Embryonic facial prominence (tissue), 1 donor: ENCODE data around the gene VSIG1.

ENCODE experiments used
- DNase-seq: peaks from one replicate; pipeline ENCODE4 v3.0.0-alpha.2; 2016; ENCODE audit errors: extremely low spot score

Gene VSIG1

DNA sequence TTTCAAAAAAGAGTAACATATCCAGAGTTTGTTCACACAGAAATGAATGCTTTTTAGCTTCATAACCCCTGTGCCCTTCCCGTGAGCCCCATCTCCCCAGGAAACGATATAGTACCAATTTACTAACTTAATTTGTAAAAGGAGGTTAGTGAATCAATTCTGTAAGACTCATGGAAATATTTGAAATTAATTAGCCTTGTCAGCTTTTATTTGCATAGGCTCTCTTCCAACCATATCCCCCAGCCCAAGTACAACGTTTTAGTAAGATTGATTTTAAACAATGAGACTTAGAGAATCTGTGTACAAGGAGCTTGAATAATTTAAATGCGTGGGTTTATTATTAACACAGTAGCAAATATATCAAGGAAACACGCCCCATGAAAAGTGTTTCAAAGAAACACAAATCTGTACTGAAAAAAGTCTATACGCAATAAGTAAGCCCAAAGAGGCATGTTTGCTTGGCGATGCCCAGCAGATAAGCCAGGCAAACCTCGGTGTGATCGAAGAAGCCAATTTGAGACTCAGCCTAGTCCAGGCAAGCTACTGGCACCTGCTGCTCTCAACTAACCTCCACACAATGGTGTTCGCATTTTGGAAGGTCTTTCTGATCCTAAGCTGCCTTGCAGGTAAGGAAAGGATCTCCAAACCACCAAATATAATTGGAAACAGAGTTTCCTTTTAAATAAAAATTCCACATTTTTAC, at the start of gene VSIG1:
TSS of gene VSIG1 (plus strand) at position 512 of the 703 bp plus-strand sequence. CDS start at position 578, 66 bp downstream.
- no peak for DNase-seq

DNA sequence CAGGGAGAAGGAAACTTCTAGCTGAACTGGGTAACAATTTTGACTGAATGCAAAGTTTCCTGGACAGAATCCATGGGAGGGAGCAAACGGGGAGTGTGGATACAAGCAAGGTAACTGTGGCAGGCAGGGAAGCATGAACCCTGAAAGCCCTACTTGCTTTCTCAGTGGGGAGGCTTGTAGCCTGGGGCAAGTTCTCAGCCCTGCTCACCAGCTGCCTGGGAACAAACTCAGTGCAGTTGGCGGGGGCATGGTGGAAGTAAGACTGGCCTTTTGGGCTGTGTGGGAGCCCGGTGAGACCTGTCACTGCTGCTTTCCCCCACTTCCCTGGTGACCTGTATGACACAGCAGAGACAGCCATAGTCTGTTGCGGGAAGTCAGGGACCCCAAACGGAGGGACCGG, 48.7 kb upstream of the VSIG1 start:
- no peak for DNase-seq

DNA sequence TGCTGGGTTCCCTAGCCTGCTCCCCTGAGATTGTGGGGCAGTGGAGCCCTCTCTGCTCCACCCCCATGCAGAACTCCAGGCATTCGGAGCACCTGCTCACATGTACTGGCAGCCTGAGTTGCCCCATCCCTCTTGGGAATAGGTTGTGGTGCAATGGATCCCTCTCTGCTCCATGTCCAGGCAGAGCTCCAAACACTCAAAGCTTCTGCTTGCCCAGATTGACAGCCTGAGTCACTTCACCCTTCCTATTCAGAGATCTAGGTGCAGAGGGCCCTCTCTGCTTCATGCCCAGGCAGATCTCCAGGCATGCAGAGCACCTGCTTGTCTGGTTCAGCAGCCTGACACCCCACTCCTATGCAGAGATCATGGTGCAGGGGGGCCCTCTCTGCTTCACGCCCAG, 44.1 kb upstream of the VSIG1 start:
- no peak for DNase-seq

GRCh38 chrX:108001218-108001814, 43.5 kb upstream of the VSIG1 start:
- no peak for DNase-seq

GRCh38 chrX:108018656-108019381, 26.0 kb upstream of the VSIG1 start:
- DNase-seq = no peak

GRCh38 chrX:108019382-108019875, 25.4 kb upstream of the VSIG1 start:
- no peak for DNase-seq

GRCh38 chrX:108020631-108021030, 24.2 kb upstream of the VSIG1 start:
- no peak for DNase-seq

- DNase-seq = no peak
Measured at GRCh38 chrX:108022491-108023089, 22.3 kb upstream of the VSIG1 start.

- no peak for DNase-seq
Measured at GRCh38 chrX:108025376-108025775, 19.5 kb upstream of the VSIG1 start.

DNA sequence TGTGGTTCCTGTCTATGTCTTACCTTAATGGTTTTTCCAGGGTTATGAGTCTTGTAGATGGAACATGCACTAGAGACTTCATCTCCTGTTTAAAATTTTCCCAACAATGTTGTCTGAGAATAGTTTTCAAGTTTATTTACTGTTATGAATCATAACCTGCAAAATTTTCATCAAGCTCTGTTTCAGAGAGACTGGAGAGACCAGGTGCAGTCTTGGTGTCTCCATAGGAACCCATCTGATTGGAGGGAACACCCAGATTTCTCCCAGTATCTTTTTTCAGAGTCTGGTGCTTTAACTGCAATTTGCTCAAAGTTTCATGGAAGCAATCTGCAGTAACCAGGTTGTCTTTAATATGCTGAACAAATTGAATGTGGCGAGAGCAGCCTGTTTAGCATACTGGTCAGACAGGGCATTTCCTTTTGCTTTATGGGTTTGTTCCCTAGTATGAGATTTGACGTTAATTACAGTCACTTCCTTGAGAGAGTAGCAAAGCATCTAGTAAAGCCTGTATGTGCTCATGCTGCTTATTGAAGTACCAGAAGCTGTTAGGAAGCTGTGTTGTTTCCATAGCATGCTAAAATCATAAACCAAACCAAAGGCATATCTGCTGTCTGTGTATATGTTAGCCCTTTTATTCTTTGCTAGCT, 18.8 kb upstream of the VSIG1 start:
- no peak for DNase-seq

GRCh38 chrX:108028854-108029253, 16.0 kb upstream of the VSIG1 start:
- no peak for DNase-seq

DNA sequence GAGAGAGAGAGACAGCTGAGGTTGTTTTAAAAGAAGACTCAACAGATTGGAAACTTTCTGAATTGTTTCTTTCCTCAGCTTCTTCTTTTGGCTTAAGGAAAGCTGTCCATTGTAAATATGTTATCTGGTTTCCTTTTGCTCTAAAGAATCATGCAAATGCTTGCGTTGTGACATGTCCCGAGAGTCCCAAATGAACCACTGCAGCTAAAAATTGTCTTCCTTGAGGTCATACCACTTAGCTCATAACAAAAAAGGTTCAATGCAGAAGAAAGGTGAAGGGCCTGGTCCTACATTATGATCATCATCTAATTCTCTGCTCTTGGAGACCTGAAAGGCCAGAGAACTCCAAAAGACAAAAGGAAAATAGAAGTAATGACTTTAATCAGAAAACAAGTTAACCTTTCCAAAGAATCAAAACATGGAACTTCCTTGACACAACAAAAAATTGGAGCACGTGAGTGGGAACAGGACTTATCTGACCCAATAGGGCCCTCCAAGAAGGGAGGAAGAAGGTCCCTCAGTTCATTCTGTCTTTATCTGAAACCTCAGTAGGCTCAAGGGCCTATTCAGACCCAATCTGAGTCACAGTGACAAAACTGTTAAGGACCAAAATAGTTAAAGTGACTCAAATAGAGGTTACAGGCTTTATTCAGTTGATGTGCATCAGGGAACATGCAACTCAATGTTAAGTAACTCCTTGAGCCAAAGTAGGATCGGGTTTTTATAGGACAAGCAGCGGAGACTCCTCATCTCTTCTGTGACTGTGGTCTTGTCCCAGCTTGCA, 14.7 kb upstream of the VSIG1 start:
- no peak for DNase-seq

- no peak for DNase-seq
Measured at GRCh38 chrX:108032944-108033343, 11.9 kb upstream of the VSIG1 start.

DNA sequence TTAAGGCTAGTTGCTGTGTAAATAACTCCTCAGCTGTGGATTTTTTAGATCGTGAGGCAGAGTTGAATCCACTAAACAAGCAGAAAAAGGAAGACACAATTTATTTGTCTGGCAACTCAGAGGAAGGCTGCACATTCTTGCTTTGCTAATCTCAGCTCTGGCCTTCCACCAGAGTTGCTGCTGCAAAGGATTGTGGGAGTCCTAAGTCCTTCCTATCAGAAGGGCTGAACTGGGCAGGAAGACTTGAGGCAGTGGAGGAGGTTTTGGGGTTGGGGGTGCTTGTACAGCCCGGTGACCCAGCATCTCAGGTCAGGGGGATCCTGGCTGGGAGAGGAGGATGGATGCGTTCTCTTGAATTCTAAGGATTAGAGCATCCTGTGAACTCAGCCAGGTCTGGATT, 11.0 kb upstream of the VSIG1 start:
- DNase-seq = no peak

- DNase-seq = no peak
Measured at GRCh38 chrX:108034725-108035124, 10.1 kb upstream of the VSIG1 start.

DNA sequence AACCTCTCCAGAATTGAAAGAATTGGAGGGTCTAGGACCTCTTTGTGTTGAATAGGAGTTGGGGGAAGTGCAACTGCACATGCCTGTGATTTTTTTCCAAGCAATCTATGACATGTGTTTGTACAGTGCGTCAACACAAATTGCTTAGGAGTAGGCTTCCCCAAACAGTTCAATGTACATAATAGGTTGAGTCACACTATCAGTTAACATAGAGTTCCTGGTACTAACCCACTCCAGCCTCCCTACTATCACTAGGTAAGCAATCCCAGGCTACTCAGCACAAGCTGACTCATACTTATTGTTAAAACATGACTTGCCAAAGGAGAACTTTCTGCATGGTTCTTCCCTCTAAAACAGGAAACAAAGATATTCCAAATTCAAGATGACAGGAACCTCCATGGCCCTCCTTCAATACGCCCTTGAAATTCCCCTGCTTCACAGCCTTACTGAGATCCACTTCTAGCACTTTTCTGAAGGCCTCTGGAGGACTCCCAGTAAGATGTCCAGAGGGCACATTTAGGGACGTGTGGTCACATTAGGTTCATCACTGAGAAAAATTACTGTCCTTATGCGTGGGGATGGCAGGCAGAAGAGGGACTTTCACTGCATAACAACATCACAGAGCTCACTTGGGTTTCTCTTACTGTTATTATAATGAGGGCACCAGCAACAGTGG, 8.4 kb upstream of the VSIG1 start:
- no peak for DNase-seq

DNA sequence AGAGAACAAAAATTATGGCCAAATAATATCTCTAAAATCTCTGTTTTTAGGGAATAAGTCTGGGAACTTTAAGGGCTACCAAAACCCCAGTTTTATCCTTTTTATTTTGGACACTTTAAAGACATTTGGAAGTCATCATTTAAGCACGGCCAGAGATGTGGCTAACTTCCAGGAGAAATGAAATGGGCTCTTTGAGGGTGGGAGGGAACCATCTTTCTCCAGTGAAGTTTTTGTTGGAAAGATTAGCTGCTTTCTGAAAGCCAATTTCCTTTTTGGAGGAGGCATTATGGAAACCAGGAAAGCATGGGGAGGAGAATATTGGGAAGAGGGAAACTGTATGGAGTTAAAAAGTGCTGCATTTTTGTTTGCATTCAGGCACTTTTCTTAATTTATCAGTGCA, 4.8 kb downstream of the VSIG1 start:
- DNase-seq = no peak

DNA sequence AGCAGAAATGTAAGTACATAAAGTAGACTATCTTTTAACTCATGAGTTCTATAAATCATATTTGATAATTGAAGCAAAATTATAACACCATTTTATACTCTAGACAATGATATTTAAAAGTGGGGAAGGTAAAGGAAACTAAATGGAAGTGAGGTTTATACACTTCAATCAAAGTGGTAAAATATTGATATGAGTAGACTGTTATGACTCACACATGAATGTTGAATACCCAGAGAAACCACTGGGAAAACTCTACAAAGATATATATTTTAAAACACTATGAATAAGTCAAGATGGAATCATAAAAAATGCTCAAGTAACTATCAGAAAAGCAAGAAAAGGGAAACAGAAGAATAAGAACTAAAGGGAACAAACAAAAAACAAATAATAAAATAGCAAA, 8.4 kb downstream of the VSIG1 start:
- no peak for DNase-seq

GRCh38 chrX:108055546-108055945, 10.7 kb downstream of the VSIG1 start:
- DNase-seq = no peak

DNA sequence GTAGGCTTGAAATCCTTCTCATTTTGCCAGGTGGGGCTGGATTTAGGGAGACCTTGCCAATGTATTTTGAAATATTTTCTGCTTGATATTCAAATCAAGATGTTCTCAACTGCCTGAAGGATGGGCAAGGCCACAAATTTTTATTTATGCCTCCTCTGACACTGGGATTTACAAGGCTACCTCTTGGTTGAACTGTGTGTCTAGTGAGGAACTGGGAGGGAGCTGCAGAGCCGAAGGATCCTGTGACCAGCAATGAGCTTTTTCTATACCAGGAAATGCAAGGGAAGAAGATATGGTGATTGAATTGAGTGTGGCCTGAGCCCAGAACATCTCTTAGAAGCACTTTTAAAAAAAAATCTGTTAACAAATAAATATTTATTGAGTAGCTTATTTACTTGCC, 14.9 kb downstream of the VSIG1 start:
- DNase-seq = no peak

DNA sequence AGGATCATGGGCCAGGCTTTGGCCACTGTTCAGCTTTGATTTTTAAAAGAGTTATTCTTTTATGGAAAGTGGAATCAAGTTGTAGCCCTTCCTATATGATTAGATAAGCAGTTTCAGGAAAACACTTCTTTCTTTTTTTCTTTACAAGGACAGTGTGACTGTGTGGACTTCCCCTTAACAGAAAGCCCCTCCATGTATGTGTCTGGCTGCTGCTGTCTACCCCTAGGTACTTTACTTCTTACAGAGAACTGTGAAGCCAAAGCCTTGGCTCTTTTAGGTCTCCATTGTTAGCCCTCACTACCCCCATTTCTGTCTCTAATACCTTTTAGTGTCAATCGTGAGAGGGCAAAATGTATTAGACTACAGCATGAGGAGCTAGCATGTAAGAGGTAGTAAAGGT, 19.1 kb downstream of the VSIG1 start:
- no peak for DNase-seq
